HG03432 (cell line): Measurements from ENCODE around the gene CDC16.
"Not testable (repeated sequence)": the region's sequence is repeated elsewhere in the genome, so short reads cannot be mapped to it uniquely, and the experiment has no call there.

Experiments
- ATAC-seq: cut with Tn5 transposase; IDR thresholded peaks from one replicate; pipeline ENCODE4 v1.9.1; 2021; ENCODE audit warnings: mild to moderate bottlenecking, moderate library complexity; ENCODE audit not compliant: unreplicated experiment

CDC16 gene

GRCh38 chr13:114226699-114227323 lies 7.9 kb upstream of the CDC16 start:
- peak; percentile 82 for ATAC-seq

- no peak for ATAC-seq
Observed at GRCh38 chr13:114227528-114227927, 7.2 kb upstream of the CDC16 start.

- no peak for ATAC-seq
Observed at GRCh38 chr13:114228176-114228575, 6.5 kb upstream of the CDC16 start.

- no peak for ATAC-seq
Observed at GRCh38 chr13:114229506-114229905, 5.2 kb upstream of the CDC16 start.

- no peak for ATAC-seq
Observed at GRCh38 chr13:114230117-114230516, 4.6 kb upstream of the CDC16 start.

- no peak for ATAC-seq
Observed at GRCh38 chr13:114230575-114230974, 4.1 kb upstream of the CDC16 start.

GRCh38 chr13:114231886-114232285 lies 2.8 kb upstream of the CDC16 start:
- no peak for ATAC-seq

- no peak for ATAC-seq
Observed at GRCh38 chr13:114234266-114234644, 442 bp upstream of the CDC16 start.

- no peak for ATAC-seq
Observed at GRCh38 chr13:114235697-114236096, 1.0 kb downstream of the CDC16 start.

- ATAC-seq = no peak
Observed at GRCh38 chr13:114236227-114236626, 1.5 kb downstream of the CDC16 start.

- ATAC-seq = no peak
Observed at GRCh38 chr13:114237415-114238112, 2.9 kb downstream of the CDC16 start.

- ATAC-seq = no peak
Observed at GRCh38 chr13:114241918-114242317, 7.2 kb downstream of the CDC16 start.

- no peak for ATAC-seq
Observed at GRCh38 chr13:114243971-114244370, 9.3 kb downstream of the CDC16 start.

GRCh38 chr13:114244637-114245036 lies 9.9 kb downstream of the CDC16 start:
- ATAC-seq = no peak

- ATAC-seq = no peak
Observed at GRCh38 chr13:114248011-114248410, 13.3 kb downstream of the CDC16 start.

GRCh38 chr13:114249077-114249476 lies 14.4 kb downstream of the CDC16 start:
- ATAC-seq = no peak

- not testable (repeated sequence) for ATAC-seq
Observed at GRCh38 chr13:114251639-114252440, 17.1 kb downstream of the CDC16 start.

- ATAC-seq = no peak
Observed at GRCh38 chr13:114256547-114256946, 21.9 kb downstream of the CDC16 start.

- ATAC-seq = no peak
Observed at GRCh38 chr13:114257014-114257413, 22.3 kb downstream of the CDC16 start.

GRCh38 chr13:114258589-114258988 lies 23.9 kb downstream of the CDC16 start:
- ATAC-seq = no peak

- no peak for ATAC-seq
Observed at GRCh38 chr13:114259374-114259773, 24.7 kb downstream of the CDC16 start.

GRCh38 chr13:114259974-114260373 lies 25.3 kb downstream of the CDC16 start:
- ATAC-seq = no peak
